Measurements from ENCODE around the gene RIMBP3B.
"Not testable (repeated sequence)": the region's sequence is repeated elsewhere in the genome, so short reads cannot be mapped to it uniquely, and the experiment has no call there.

Gene RIMBP3B

DNA sequence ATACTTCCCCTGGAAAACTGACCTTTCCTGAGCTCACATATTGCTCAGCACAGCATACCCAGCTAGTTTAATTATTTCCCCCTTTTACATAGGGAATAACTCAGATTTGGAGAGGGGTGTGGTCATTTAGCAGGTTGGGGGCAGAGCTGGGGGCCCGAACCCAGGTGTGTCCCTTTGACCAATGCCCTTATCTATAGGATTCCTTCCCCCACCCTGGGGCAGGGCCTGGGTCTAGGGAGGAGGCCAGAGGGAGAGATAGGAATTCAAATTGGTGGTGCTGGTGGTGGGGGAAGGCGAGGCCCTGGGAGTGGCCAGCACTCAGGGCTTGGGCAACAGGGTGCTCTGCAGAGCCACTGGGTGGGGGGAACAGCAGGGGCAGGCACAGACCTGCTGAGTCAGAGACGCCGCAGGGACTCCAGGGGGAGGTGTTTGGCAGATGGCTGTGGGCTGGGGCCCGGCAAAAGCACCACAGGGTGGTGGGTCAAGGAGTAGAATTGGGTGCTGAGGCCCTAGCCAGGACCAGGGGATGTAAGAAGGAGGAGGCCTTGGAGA, 19.3 kb downstream of the RIMBP3B start:
- not testable (repeated sequence) for H4K20me1 ChIP-seq (ENCODE audit: insufficient read depth, low read length)

DNA sequence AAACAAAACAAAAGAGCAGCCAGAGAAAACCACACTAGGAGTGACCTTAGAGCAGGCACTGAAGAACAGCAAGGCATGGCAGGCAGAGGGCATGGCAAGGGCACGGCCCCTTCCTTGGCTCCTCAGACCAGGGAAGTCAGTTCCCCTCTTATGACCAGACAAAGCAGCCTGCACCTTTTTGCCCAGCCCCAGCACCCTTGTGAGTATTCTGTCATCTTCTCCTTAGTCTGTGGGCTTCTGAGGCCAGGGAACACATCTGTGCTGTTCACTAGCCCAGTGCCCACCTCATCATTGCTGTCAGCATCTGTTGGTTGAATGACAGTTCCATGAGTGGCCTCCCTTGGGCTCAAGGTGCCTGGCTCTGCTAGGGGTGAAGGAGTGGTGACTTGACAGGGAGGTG, 23.6 kb downstream of the RIMBP3B start:
- H3K9me2 ChIP-seq (ENCODE audit: low read depth, low read length); H3K27me3 ChIP-seq (ENCODE audit: insufficient read depth, low read length); H3F3A ChIP-seq (ENCODE audit: insufficient read depth, low read length); H3K9ac ChIP-seq (ENCODE audit: low read length); H3K4me2 ChIP-seq (ENCODE audit: low read length); H3K36me3 ChIP-seq (ENCODE audit: insufficient read depth, low read length); H3K4me3 ChIP-seq (ENCODE audit: low read depth, low read length, poor library complexity, severe bottlenecking); H4K20me1 ChIP-seq (ENCODE audit: insufficient read depth, low read length); H3K4me1 ChIP-seq (ENCODE audit: insufficient read depth, low read length, severe bottlenecking); H3K27ac ChIP-seq (ENCODE audit: low read depth, low read length, poor library complexity, severe bottlenecking); H3K9me3 ChIP-seq (ENCODE audit: low read length); H2AFZ ChIP-seq (ENCODE audit: low read length); H3K79me2 ChIP-seq (ENCODE audit: insufficient read depth, low read length): not testable (repeated sequence)

More for the DNA sequence above, 19.3 kb downstream of the RIMBP3B start:
- H3F3A ChIP-seq (ENCODE audit: insufficient read depth, low read length); H3K36me3 ChIP-seq (ENCODE audit: insufficient read depth, low read length); H3K4me2 ChIP-seq (ENCODE audit: low read length); H3K4me1 ChIP-seq (ENCODE audit: insufficient read depth, low read length, severe bottlenecking); H3K9me2 ChIP-seq (ENCODE audit: low read depth, low read length); H3K9ac ChIP-seq (ENCODE audit: low read length); H2AFZ ChIP-seq (ENCODE audit: low read length); H3K9me3 ChIP-seq (ENCODE audit: low read length); H3K4me3 ChIP-seq (ENCODE audit: low read depth, low read length, poor library complexity, severe bottlenecking); H3K79me2 ChIP-seq (ENCODE audit: insufficient read depth, low read length); H3K27me3 ChIP-seq (ENCODE audit: insufficient read depth, low read length); H3K27ac ChIP-seq (ENCODE audit: low read depth, low read length, poor library complexity, severe bottlenecking): not testable (repeated sequence)

GRCh38 chr22:21407792-21408191, 24.2 kb downstream of the RIMBP3B start:
- H3K4me2 ChIP-seq (ENCODE audit: low read length); H3K4me3 ChIP-seq (ENCODE audit: low read depth, low read length, poor library complexity, severe bottlenecking); H2AFZ ChIP-seq (ENCODE audit: low read length); H3K9me3 ChIP-seq (ENCODE audit: low read length); H3K9ac ChIP-seq (ENCODE audit: low read length); H3K9me2 ChIP-seq (ENCODE audit: low read depth, low read length); H3K79me2 ChIP-seq (ENCODE audit: insufficient read depth, low read length); H3K27ac ChIP-seq (ENCODE audit: low read depth, low read length, poor library complexity, severe bottlenecking); H3F3A ChIP-seq (ENCODE audit: insufficient read depth, low read length); H3K27me3 ChIP-seq (ENCODE audit: insufficient read depth, low read length); H3K36me3 ChIP-seq (ENCODE audit: insufficient read depth, low read length); H3K4me1 ChIP-seq (ENCODE audit: insufficient read depth, low read length, severe bottlenecking); H4K20me1 ChIP-seq (ENCODE audit: insufficient read depth, low read length): not testable (repeated sequence)

DNA sequence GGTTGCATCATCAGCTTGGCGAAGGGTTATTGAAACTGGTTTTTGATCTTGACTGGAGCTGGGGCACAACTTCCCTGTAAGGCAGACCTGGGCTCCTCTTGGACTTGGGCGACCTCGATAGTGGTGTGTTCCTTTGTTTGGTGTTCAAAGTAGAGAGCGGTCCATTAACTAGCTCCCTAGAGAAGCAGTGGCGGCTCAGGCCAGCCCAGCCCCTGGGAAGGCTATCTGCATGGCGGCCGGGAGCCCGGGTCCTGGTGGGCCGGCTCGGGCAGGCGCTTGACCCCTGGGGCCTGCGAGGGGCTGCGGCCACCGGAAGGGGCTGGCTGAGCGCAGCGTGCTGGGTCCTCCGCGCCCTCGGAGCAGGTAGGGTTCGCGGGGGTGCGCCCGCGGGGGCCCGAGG, 32.8 kb downstream of the RIMBP3B start:
- not testable (repeated sequence) for H3F3A ChIP-seq (ENCODE audit: insufficient read depth, low read length); H3K4me2 ChIP-seq (ENCODE audit: low read length); H2AFZ ChIP-seq (ENCODE audit: low read length); H3K79me2 ChIP-seq (ENCODE audit: insufficient read depth, low read length); H3K4me1 ChIP-seq (ENCODE audit: insufficient read depth, low read length, severe bottlenecking); H3K27ac ChIP-seq (ENCODE audit: low read depth, low read length, poor library complexity, severe bottlenecking); H3K36me3 ChIP-seq (ENCODE audit: insufficient read depth, low read length); H3K4me3 ChIP-seq (ENCODE audit: low read depth, low read length, poor library complexity, severe bottlenecking); H4K20me1 ChIP-seq (ENCODE audit: insufficient read depth, low read length); H3K9me2 ChIP-seq (ENCODE audit: low read depth, low read length); H3K27me3 ChIP-seq (ENCODE audit: insufficient read depth, low read length); H3K9me3 ChIP-seq (ENCODE audit: low read length); H3K9ac ChIP-seq (ENCODE audit: low read length)

- peak within 1 kb of the TSS; percentile 44; the same call in 1 of the 2 replicates for H3K4me2 ChIP-seq (ENCODE audit: low read length)
- not testable (repeated sequence) for H3K27me3 ChIP-seq (ENCODE audit: insufficient read depth, low read length); H3K79me2 ChIP-seq (ENCODE audit: insufficient read depth, low read length); H3K9me2 ChIP-seq (ENCODE audit: low read depth, low read length); H3K27ac ChIP-seq (ENCODE audit: low read depth, low read length, poor library complexity, severe bottlenecking); H3K9me3 ChIP-seq (ENCODE audit: low read length); H4K20me1 ChIP-seq (ENCODE audit: insufficient read depth, low read length); H3K4me1 ChIP-seq (ENCODE audit: insufficient read depth, low read length, severe bottlenecking); H2AFZ ChIP-seq (ENCODE audit: low read length); H3K36me3 ChIP-seq (ENCODE audit: insufficient read depth, low read length); H3F3A ChIP-seq (ENCODE audit: insufficient read depth, low read length)
- H3K9ac ChIP-seq (ENCODE audit: low read length): peak within 1 kb of the TSS; percentile 55; the same call in 1 of the 2 replicates
- H3K4me3 ChIP-seq (ENCODE audit: low read depth, low read length, poor library complexity, severe bottlenecking): peak within 1 kb of the TSS; percentile 57
Measured at GRCh38 chr22:21417227-21417746, 33.7 kb downstream of the RIMBP3B start, which contains the start of gene HIC2. HIC2 (plus strand) TSS chr22:21417371; CDS start chr22:21442832, 25,461 bp downstream.

GRCh38 chr22:21417853-21418252, 34.3 kb downstream of the RIMBP3B start:
- not testable (repeated sequence) for H3K27me3 ChIP-seq (ENCODE audit: insufficient read depth, low read length); H3K4me1 ChIP-seq (ENCODE audit: insufficient read depth, low read length, severe bottlenecking); H3K27ac ChIP-seq (ENCODE audit: low read depth, low read length, poor library complexity, severe bottlenecking); H3K9me2 ChIP-seq (ENCODE audit: low read depth, low read length); H2AFZ ChIP-seq (ENCODE audit: low read length); H4K20me1 ChIP-seq (ENCODE audit: insufficient read depth, low read length); H3K79me2 ChIP-seq (ENCODE audit: insufficient read depth, low read length); H3K9me3 ChIP-seq (ENCODE audit: low read length); H3F3A ChIP-seq (ENCODE audit: insufficient read depth, low read length); H3K36me3 ChIP-seq (ENCODE audit: insufficient read depth, low read length)
- peak overlapping the region; percentile 57 for H3K4me3 ChIP-seq (ENCODE audit: low read depth, low read length, poor library complexity, severe bottlenecking)
- H3K4me2 ChIP-seq (ENCODE audit: low read length): peak overlapping the region; percentile 44; the same call in 1 of the 2 replicates
- peak overlapping the region; percentile 55; the same call in 1 of the 2 replicates for H3K9ac ChIP-seq (ENCODE audit: low read length)

DNA sequence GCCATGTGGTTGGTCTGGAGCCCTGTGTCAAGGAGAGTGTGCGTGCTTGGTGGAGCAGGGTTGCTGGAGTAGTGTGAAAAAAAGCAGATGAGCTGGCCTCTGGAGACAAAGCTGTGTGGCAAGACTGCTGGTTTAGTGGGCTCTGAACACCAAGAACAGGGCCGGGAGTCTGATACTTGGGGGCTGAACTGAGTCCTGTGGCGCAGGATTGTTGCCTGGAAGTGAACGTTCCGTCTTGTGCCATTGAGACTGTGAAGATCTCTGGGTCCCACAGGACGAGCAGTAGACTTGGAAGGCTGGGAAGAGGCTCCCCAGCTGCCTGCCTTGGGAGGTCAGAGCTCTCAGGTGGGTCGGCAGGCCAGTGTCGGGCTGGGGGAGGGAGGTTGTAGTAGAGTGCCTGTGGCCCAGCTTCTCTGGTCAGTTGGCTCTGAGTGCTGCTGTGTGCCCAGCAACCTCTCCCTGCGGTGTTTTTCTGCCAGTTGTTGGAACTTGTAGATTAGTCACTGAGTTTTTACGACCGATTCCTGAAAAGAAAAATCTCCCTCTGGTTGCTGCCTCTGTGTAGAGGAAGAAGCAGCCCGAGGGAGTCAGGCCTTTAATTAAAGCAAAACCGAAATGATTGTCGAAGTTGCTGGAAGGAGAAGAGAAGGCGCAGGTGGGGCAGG, 35.6 kb downstream of the RIMBP3B start:
- H3K4me2 ChIP-seq (ENCODE audit: low read length); H3K79me2 ChIP-seq (ENCODE audit: insufficient read depth, low read length); H3K27me3 ChIP-seq (ENCODE audit: insufficient read depth, low read length); H3K9me3 ChIP-seq (ENCODE audit: low read length); H3K9ac ChIP-seq (ENCODE audit: low read length); H3K4me1 ChIP-seq (ENCODE audit: insufficient read depth, low read length, severe bottlenecking); H3K4me3 ChIP-seq (ENCODE audit: low read depth, low read length, poor library complexity, severe bottlenecking); H3K27ac ChIP-seq (ENCODE audit: low read depth, low read length, poor library complexity, severe bottlenecking); H3K36me3 ChIP-seq (ENCODE audit: insufficient read depth, low read length); H3F3A ChIP-seq (ENCODE audit: insufficient read depth, low read length); H3K9me2 ChIP-seq (ENCODE audit: low read depth, low read length); H2AFZ ChIP-seq (ENCODE audit: low read length); H4K20me1 ChIP-seq (ENCODE audit: insufficient read depth, low read length): not testable (repeated sequence)
